ENCODE measurements around the gene GPR39.

Gene GPR39

DNA sequence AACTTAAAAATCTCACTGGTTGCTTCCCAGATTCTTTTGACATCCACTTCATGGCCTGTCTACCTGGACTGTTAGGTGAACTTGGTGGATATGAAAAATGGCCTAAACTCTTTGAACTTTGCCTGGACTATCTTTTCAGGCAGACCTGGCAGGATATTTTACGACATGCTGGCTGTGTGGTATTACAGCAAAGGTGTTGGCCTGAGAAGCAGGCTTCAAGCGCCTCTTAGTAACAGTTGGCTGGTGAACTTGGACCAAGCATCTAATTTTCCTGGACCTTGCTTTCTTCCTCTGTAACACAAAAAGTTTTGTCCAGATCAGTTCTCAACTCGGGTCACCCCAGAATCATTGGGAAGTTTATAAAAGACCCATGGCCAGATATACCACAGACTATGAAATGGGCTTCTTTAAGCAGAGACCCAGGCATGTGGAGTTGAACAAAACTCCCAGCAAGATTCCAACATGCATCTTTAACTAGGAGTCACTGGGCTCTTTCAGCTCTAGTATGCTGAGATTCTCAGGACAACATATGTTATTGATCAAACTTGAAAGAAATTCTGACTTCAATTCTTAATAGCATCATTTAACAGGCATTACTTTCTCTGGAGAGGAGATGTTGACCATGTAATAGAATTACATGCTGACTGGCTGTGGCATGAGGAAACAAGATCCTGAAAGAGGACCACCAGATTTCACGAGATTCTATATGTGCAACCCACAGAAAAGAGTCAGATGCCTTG is 249.0 kb downstream of the GPR39 start:
- Histone ChIP-seq H3K36me3 (replicated peaks) (no peaks in the 10 kb centered on the region), H3K4me3 (ENCODE audit: low read depth, low read length) (no peak overlapping the region), H3K27me3 (replicated peaks) (no peaks in the 10 kb centered on the region), H3K27ac (no peak overlapping the region)
- no peak for DNase-seq
- in situ Hi-C loops (cut with HindIII; ENCODE audit: low pct_ligation_motif_present, low sequenced_read_pairs): no loop called here
- TF ChIP-seq, protein P1, sequence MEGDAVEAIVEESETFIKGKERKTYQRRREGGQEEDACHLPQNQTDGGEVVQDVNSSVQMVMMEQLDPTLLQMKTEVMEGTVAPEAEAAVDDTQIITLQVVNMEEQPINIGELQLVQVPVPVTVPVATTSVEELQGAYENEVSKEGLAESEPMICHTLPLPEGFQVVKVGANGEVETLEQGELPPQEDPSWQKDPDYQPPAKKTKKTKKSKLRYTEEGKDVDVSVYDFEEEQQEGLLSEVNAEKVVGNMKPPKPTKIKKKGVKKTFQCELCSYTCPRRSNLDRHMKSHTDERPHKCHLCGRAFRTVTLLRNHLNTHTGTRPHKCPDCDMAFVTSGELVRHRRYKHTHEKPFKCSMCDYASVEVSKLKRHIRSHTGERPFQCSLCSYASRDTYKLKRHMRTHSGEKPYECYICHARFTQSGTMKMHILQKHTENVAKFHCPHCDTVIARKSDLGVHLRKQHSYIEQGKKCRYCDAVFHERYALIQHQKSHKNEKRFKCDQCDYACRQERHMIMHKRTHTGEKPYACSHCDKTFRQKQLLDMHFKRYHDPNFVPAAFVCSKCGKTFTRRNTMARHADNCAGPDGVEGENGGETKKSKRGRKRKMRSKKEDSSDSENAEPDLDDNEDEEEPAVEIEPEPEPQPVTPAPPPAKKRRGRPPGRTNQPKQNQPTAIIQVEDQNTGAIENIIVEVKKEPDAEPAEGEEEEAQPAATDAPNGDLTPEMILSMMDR (IDR thresholded peaks at IDR 0.05; ENCODE audit: low read depth, low read length, missing control alignments): no peak

DNA sequence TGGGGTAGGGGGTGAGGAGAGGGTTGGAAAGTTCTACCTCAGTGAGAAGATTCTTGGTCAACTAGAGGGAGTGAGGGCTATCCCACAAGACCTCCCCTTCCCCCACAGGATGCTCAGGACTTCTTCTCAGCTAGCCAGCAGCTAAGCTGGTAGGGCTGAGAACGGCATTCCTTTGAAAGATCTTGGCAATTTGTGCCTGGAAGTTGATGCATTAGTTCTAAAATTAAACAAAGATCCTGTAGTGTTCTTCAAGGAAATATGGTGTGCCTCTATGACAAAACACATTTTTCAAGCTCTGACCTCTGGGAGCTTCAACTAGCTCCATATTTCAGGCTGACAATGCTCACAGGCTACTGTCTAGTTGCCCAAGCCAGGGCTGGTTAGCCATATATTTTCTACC is 251.1 kb downstream of the GPR39 start:
- Histone ChIP-seq H3K27me3 (replicated peaks) (no peaks in the 10 kb centered on the region), H3K4me3 (ENCODE audit: low read depth, low read length) (no peak overlapping the region), H3K27ac (no peak overlapping the region), H3K36me3 (replicated peaks) (no peaks in the 10 kb centered on the region)
- no peak for DNase-seq
- TF ChIP-seq, protein P1 (IDR thresholded peaks at IDR 0.05; ENCODE audit: low read depth, low read length, missing control alignments): no peak
- in situ Hi-C loops (cut with HindIII; ENCODE audit: low pct_ligation_motif_present, low sequenced_read_pairs): no loop called here

DNA sequence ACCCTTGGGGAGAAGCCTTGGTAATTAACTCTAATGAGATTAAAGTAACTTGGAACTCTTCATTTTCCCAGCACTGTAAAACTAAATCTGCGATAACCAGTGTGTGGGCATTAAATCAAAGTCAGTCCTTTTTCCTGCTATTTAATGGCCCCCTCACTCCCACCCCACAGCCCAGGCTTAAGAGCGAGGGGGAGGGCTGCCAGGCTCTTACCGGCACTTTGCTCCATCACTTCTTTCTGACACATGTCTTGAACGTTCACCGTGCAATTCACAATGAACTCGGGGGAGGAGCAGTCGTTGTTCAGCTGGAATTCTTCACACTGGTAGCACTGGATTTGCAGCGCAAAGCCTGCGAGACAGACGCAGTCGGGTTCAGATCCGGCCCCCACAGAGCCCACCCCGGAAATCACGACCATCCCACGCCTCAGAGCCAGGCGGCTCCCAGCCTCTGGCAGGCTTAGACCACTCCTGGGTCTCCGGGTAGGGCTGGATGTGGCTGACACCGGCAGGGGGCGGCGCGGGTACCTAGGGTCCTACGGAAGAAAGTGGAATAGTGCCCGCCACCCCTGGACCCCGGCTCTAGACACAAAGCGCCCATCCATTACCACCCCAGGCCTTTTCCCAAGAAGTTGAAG is 251.7 kb downstream of the GPR39 start:
- in situ Hi-C loops (cut with HindIII; ENCODE audit: low pct_ligation_motif_present, low sequenced_read_pairs): no loop called here
- peak; percentile 17 for DNase-seq
- TF ChIP-seq, protein P1 (IDR thresholded peaks at IDR 0.05; ENCODE audit: low read depth, low read length, missing control alignments): peak; percentile 73
- Histone ChIP-seq H3K4me3 (ENCODE audit: low read depth, low read length) (peak overlapping the region; percentile 61), H3K36me3 (replicated peaks) (no peaks in the 10 kb centered on the region), H3K27me3 (replicated peaks) (no peaks in the 10 kb centered on the region), H3K27ac (no peak overlapping the region)

DNA sequence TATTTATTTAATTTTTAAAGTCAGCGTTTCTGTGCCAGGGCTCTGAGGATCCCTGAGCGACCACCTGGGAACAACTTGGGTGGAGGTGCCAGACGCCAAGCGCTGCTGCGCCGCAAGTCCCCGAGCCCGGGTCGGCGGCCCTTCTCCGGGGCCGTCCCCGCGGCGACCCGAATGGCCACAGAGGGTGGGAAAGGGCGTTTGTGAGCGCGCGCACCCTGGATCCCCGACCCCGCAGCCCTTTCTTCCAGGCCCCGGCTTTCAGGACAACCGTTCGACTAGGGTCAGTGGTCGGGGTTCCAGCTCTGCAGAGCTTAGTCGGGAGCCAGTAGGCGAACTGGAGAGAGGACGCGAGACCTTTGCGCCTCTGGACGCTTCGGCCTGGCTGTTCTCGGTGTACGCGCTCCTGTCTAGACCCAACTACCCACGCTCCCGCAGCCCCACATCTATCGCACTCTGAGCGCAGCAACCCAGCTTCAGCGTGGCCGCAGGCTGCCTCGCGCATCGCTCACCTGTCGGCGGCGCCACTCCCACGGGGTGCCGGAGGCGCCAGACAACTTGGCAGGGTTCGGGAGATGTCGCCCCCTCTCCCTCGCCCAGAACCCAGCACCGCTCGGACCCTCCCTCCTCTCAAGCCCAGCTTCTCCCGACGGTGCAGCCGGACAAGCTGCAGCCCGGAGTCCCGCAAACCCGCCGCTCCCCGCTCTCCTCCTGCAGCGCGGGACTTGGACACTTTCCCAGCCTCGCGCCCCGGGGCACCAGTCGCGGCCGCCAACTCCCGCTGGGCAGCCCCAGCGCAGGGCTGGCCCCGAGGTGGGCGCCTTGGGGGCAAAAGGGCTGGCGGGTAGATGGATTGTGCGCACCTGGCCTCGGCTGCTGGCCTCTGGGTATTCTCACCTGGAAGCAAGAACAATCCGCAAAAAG is 252.6 kb downstream of the GPR39 start:
- in situ Hi-C loops (cut with HindIII; ENCODE audit: low pct_ligation_motif_present, low sequenced_read_pairs): no loop called here
- TF ChIP-seq, protein P1 (IDR thresholded peaks at IDR 0.05; ENCODE audit: low read depth, low read length, missing control alignments): peak; percentile 31
- no peaks in the 10 kb centered on the region for H3K27me3 ChIP-seq (replicated peaks)
- no peaks in the 10 kb centered on the region for H3K36me3 ChIP-seq (replicated peaks)
- H3K27ac ChIP-seq: no peak overlapping the region
- H3K4me3 ChIP-seq (ENCODE audit: low read depth, low read length): peak overlapping the region; percentile 61
- no peak for DNase-seq

DNA sequence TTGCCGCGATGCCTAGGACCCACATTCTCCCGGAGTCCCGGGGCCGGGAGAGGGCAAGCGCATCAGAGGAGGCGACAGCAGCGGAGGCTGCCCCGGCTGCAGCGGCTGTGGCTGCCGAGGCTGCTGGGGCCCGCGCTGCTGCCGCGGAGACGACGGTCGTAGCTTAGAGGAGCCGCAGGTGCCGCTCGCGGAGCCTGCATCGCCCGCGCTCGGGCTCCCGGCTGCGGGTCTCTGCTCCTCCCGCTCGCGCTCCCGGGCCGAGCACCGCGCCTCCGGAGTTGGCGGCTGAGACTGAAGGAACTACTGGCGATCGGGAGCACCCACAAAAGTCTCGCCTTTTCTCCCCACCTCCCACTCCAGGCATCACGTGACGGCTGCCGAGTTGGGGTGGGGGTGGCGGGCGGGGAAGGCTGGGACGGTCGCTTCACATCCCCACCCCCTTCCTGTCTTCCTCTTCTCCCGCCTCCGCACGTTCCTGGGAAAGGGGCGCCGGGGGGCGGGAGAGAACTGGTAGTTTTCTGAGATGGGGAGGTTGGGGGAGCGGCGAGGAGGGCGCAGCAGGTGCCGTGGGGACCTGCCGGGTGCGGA is 253.4 kb downstream of the GPR39 start, which contains the start of gene LYPD1:
TSS of gene LYPD1 (minus strand) at position 298 of the 588 bp plus-strand sequence. CDS start at position 25, 273 bp downstream.
- Histone ChIP-seq H3K27me3 (replicated peaks) (no peaks in the 10 kb centered on the region), H3K27ac (peak within 1 kb of the TSS; percentile 8), H3K4me3 (ENCODE audit: low read depth, low read length) (peak within 1 kb of the TSS; percentile 61), H3K36me3 (replicated peaks) (no peaks in the 10 kb centered on the region)
- TF ChIP-seq, protein P1 (IDR thresholded peaks at IDR 0.05; ENCODE audit: low read depth, low read length, missing control alignments): no peak
- in situ Hi-C loops (cut with HindIII; ENCODE audit: low pct_ligation_motif_present, low sequenced_read_pairs): no loop called here
- DNase-seq: no peak

Data from brain microvascular endothelial cell (primary cell).